Activated CD8-positive, alpha-beta memory T cell treated with anti-CD3 and anti-CD28 coated beads for 36 hours (primary cell): ENCODE data around the gene CEBPA. TPM values are rescaled to one million over a fixed set of nuclear protein-coding genes. Genes with fewer than 3 reads are reported as not detected.
"Not testable (repeated sequence)": the region's sequence is repeated elsewhere in the genome, so short reads cannot be mapped to it uniquely, and the experiment has no call there.

ENCODE experiments used
- CTCF ChIA-PET: fragments of 350-600 bp; sonication (Branson Sonifier 250); formaldehyde crosslinking; loops from one replicate; lab custom pipeline; 2021; ENCODE audit warnings: antibody characterized with exemption; lab: Charles Lee
- POLR2A ChIA-PET: fragments of 350-600 bp; sonication (Branson Sonifier 250); formaldehyde crosslinking; loops from one replicate; lab custom pipeline; 2021; ENCODE audit warnings: antibody characterized with exemption; lab: Charles Lee
- total RNA-seq, 2 experiments: library from RNA; stranded (reverse); gene quantifications; one replicate each; pipeline ENCODE4 v1.2.3, GENCODE V29; 2021

Gene CEBPA
- total RNA-seq, 2 experiments from 2014 or later, result 0.61 to 0.80 TPM

GRCh38 chr19:33329736-33330135 lies 27.4 kb upstream of the CEBPA start:
- POLR2A ChIA-PET, result no interaction called here
- CTCF ChIA-PET, result no interaction called here

DNA sequence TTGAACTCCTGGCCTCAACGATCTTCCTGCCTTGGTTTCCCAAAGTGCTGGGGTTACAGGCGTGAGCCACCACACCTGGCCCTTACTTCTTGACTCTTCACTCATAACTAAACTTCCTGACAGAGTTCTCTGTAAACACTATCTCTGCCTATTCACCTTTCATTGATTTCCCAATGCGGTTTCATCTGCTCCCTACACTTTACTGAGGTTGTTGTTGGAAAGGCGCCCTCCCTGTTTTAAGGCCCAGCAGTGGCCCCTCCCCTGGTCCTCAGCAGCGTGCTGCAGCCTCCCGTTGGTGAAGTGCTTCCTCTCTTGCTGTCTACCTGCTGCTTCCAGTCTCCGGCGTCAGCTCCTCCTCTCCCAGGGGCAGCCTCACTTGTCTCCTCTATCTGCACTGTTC lies 26.7 kb upstream of the CEBPA start:
- POLR2A ChIA-PET, result no interaction called here

GRCh38 chr19:33325920-33326319 lies 23.6 kb upstream of the CEBPA start:
- ChIA-PET CTCF (no interaction called here), POLR2A (no interaction called here)

More for the DNA sequence above, 26.7 kb upstream of the CEBPA start:
- CTCF ChIA-PET, result no interaction called here

DNA sequence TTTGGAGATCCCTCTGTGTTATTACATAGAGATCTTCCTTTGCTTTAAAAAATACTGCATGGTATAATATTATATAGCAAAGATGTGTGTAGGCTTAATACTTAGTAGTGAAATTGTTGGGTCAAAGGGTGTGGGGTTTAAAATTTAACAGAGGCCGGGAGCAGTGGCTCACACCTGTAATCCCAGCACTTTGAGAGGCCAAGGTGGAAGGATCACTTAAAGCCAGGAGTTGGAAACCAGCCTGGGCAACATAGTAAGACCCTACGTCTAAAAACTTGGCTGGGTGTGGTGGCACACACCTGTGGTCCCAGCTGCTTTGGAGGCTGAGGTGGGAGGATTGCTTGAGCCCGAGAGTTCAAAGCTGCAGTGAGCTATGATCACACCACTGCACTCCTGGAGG lies 22.3 kb upstream of the CEBPA start:
- POLR2A ChIA-PET, result no interaction called here
- CTCF ChIA-PET, result interaction anchor here (0.7 kb wide), 1 partner anchor 89 kb away, joined by 3 read pairs; no protein-coding TSS in a partner anchor

GRCh38 chr19:33323093-33323820 lies 20.9 kb upstream of the CEBPA start:
- ChIA-PET CTCF (no interaction called here), POLR2A (no interaction called here)

DNA sequence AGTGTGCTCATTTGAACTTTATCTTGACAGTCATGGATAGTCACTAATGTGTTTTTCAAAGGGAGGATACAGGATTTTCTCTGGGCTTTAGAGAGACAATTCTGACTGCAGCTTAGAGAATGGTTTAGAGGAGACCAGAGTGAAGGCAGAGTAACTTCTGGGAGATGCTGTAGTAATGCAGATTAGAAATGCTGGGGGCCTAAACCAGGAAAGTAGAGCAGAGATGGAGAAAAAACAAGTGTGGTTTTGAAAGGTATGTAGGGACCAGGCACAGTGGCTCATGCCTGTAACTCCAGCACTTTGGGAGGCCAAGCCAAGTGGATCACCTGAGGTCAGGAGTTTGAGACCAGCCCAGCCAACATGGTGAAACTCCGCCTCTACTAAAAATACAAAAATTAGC lies 18.3 kb upstream of the CEBPA start:
- ChIA-PET POLR2A (no interaction called here), CTCF (no interaction called here)

DNA sequence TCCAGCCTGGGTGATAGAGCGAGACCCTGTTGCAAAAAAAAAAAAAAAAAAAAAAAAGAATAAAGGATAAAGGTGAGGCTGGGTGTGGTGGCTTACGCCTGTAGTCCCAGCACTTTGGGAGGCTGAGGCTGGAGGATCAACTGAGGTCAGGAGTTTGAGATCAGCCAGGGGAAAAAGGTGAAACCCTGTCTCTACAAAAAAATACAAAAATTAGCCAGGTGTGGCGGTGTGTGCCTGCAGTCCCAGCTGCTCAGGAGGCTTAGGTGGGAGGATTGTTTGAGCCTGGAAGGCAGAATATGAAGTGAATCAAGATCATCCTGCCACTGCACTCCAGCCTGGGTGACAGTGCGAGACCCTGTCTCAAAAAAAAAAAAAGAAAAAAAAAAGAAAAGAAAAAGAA lies 15.7 kb upstream of the CEBPA start:
- CTCF ChIA-PET, POLR2A ChIA-PET: not testable (repeated sequence)

DNA sequence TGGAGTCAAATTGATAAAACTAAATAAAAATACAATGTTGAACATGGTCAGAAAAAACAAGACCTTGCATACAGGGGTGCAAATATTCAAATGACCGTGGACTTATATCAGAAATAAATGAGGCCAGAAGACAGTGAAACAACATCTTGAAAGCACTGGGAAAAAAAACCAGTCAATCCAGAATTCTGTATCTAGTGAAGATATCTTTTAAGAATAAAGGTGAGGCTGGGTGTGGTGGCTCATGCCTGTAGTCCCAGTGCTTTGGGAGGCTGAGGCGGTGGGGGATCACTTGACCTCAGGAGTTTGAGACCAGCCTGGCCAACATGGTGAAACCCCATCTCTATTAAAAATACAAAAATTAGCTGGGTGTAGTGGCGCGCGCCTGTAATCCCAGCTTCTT lies 15.2 kb upstream of the CEBPA start:
- CTCF ChIA-PET, result interaction anchor here (1.2 kb wide), 1 partner anchor 14 kb away, joined by 3 read pairs; no protein-coding TSS in a partner anchor
- POLR2A ChIA-PET, result no interaction called here

GRCh38 chr19:33316541-33317264 lies 14.4 kb upstream of the CEBPA start:
- POLR2A ChIA-PET, result no interaction called here
- CTCF ChIA-PET, result interaction anchor here (1.2 kb wide), 1 partner anchor 13 kb away, joined by 3 read pairs; no protein-coding TSS in a partner anchor

- POLR2A ChIA-PET, result not testable (repeated sequence)
- CTCF ChIA-PET, result interaction anchor here (0.6 to 1.0 kb wide), 3 partner anchors 13 to 94 kb away, joined by 3 read pairs; no protein-coding TSS in a partner anchor
Observed at GRCh38 chr19:33312808-33313207, 10.5 kb upstream of the CEBPA start.

DNA sequence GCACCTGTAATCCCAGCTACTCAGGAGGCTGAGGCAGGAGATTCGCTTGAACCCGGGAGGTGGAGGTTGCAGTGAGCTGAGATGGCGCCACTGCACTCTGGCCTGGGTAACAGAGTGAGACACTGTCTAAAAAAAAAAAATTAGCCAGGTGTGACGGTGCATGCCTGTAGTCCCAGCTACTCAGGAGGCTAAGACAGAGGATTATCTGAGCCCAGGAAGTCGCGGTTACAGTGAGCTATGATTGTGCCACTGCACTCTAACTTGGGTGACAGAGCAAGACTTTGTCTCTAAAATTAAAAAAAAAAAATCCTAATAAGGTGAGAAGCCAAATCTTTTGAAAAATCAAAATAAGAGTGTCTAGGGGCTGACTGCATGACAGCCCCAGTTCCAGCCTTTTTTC lies 9.7 kb upstream of the CEBPA start:
- POLR2A ChIA-PET, result no interaction called here
- CTCF ChIA-PET, result interaction anchor here (1.0 to 1.6 kb wide), 3 partner anchors 9 to 77 kb away, joined by 3 to 7 read pairs (median 4); partner anchors contain the start of gene CEBPA

GRCh38 chr19:33311326-33311682 lies 9.0 kb upstream of the CEBPA start:
- ChIA-PET POLR2A (no interaction called here), CTCF (interaction anchor here (1.2 to 1.6 kb wide), 2 partner anchors 8 to 76 kb away, joined by 4 to 7 read pairs; partner anchors contain the start of gene CEBPA)

GRCh38 chr19:33310606-33311325 lies 8.4 kb upstream of the CEBPA start:
- ChIA-PET CTCF (interaction anchor here (1.6 kb wide), 1 partner anchor 8 kb away, joined by 7 read pairs; the partner anchor contains the start of gene CEBPA), POLR2A (no interaction called here)

DNA sequence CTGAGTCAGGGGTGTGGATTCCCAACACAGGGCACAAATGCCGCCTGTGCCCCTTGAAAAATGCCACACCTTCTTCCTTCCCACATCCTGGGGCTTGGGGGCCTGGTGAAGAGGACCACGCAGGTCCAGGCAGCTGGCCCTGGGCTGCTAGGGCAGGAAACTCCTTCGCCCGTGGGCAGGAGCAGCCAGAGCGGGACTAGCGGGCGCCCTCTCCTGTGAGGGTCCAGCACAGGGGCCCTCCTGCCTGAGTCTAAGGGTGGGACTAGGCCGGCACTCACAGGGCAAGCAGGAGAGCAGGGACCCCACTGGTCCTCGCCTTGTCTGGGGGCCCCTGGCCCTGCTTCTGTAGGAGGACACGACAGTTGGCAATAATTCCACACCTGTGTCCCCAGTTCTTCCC lies 7.5 kb upstream of the CEBPA start:
- ChIA-PET POLR2A (no interaction called here), CTCF (no interaction called here)

- CTCF ChIA-PET, result no interaction called here
Observed at GRCh38 chr19:33306853-33307792, 4.8 kb upstream of the CEBPA start.

GRCh38 chr19:33306191-33306590 lies 3.9 kb upstream of the CEBPA start:
- CTCF ChIA-PET, result interaction anchor here (0.9 kb wide), 1 partner anchor 129 kb away, joined by 3 read pairs; no protein-coding TSS in a partner anchor
- POLR2A ChIA-PET, result no interaction called here

More at GRCh38 chr19:33306853-33307792, 4.8 kb upstream of the CEBPA start:
- POLR2A ChIA-PET, result no interaction called here

GRCh38 chr19:33304760-33305647 lies 2.7 kb upstream of the CEBPA start:
- POLR2A ChIA-PET, result no interaction called here
- CTCF ChIA-PET, result interaction anchor here (0.9 kb wide), 1 partner anchor 128 kb away, joined by 3 read pairs; no protein-coding TSS in a partner anchor

GRCh38 chr19:33304371-33304759 lies 2.0 kb upstream of the CEBPA start:
- ChIA-PET CTCF (interaction anchor here (0.9 kb wide), 2 partner anchors 13 to 62 kb away, joined by 3 read pairs; no protein-coding TSS in a partner anchor), POLR2A (no interaction called here)
